Measurements from ENCODE around the gene SRGN. TPM values are rescaled to one million over a fixed set of nuclear protein-coding genes. Genes with fewer than 3 reads are reported as not detected.
A peak's percentile ranks its signal among the peaks of the same experiment; 100 is the strongest.

The SRGN gene
- total and polyA plus RNA-seq, 2 of the 8 experiments (the other 6 are each of a cell fraction or from before 2014, with no cell fraction given): 0.06 TPM; not detected in 1

DNA sequence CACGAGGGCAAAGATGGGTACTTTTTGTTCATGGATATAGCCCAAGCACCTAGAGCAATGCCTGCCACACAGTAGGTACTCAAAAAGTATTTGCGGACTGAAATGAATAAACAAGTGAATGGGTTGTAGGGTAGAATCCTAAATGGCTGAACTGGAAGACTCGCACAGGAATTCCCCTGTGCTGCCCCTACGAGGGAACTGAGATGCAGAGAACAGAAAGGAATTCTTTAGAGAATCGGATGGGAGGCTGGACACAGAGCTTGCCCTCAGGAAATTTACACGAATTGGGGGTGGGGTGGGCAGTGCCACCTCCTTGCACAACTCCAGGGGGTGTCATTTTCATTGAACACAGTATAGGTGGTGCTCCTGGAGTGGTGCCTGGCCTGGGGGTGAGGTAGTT, 35.2 kb upstream of the SRGN start:
- Histone ChIP-seq H2BK120ac (replicated peaks; ENCODE audit: low read depth, low read length) (no peak overlapping the region), H3K79me2 (ENCODE audit: control insufficient read depth in 1 of 2, insufficient read depth in 2 of 2, low read length in 2 of 2) (no peaks in the 10 kb centered on the region), H3K79me1 (ENCODE audit: low read depth, low read length) (no peaks in the 10 kb centered on the region), H3K27ac (ENCODE audit: low read depth, low read length) (no peak overlapping the region), H3K27me3 (replicated peaks in 1 of 4; ENCODE audit: control insufficient read depth in 3 of 4, extremely low read depth in 1 of 4, insufficient read depth in 3 of 4, low read length in 3 of 4) (no peaks in the 10 kb centered on the region), H3K4ac (replicated peaks; ENCODE audit: insufficient read length, low read depth, low read length) (no peak overlapping the region), H4K91ac (replicated peaks; ENCODE audit: insufficient read length, low read length) (no peak overlapping the region), H4K5ac (ENCODE audit: insufficient read length, low read depth, low read length) (no peak overlapping the region), H3K14ac (ENCODE audit: insufficient read length) (no peak overlapping the region), H2BK15ac (ENCODE audit: low read length) (peak overlapping the region; percentile 88; the same call in 1 of the 2 replicates), H2BK5ac (ENCODE audit: low read depth, low read length) (no peak overlapping the region), H2BK12ac (ENCODE audit: low read depth, low read length) (no peak overlapping the region), H3K9me3 (ENCODE audit: insufficient read depth in 2 of 2, low read depth in 1 of 2, low read length in 1 of 2) (no peaks in the 10 kb centered on the region), H3K4me3 (ENCODE audit: extremely low read depth in 1 of 4, insufficient read depth in 2 of 4, low read depth in 3 of 4, low read length in 4 of 4) (no peak overlapping the region), H3K23ac (ENCODE audit: insufficient read length) (no peak overlapping the region), H4K20me1 (replicated peaks in 1 of 2; ENCODE audit: control insufficient read depth in 1 of 2, insufficient read depth in 2 of 2, low read length in 2 of 2) (no peaks in the 10 kb centered on the region), H3K18ac (ENCODE audit: extremely low read depth, low read length) (0 out of 2 replicates have a peak overlapping the region, but pooled peaks have one; percentile 24), H3K4me1 (replicated peaks in 1 of 4; ENCODE audit: control insufficient read depth in 3 of 4, insufficient read depth in 4 of 4, low read length in 3 of 4) (peaks cover 0 to 5% (median 2%) of the 10 kb centered on the region in 4 experiments; a peak in 4 of 7 replicates), H2AFZ (ENCODE audit: low read length) (peak overlapping the region; percentile 95; the same call in 1 of the 2 replicates), H3K36me3 (ENCODE audit: control insufficient read depth in 2 of 4, insufficient read depth in 4 of 4, low read length in 3 of 4) (no peaks in the 10 kb centered on the region), H3K23me2 (ENCODE audit: low read depth, low read length) (no peaks in the 10 kb centered on the region), H3K56ac (replicated peaks; ENCODE audit: insufficient read length, low read depth, low read length) (no peak overlapping the region), H2BK20ac (ENCODE audit: low read length) (no peak overlapping the region), H2AK5ac (ENCODE audit: low read depth, low read length) (no peak overlapping the region), H3K9ac (replicated peaks in 1 of 4; ENCODE audit: extremely low read depth in 1 of 4, low read depth in 3 of 4, low read length in 3 of 4) (no peak overlapping the region), H3K4me2 (ENCODE audit: insufficient read depth in 1 of 2, low read depth in 2 of 2, low read length in 2 of 2) (0 out of 4 replicates have a peak overlapping the region, but pooled peaks of 1 of the 2 experiments have one; percentile 31), H4K8ac (ENCODE audit: extremely low read depth, insufficient read depth, low read length) (no peak overlapping the region)
- POLR2A ChIA-PET (ENCODE audit: partially characterized antibody): no interaction called here
- 90% methylated on average over 6 of the region's 6 CpGs; no CpG with 5 or more reads in 1 of the 2 experiments for WGBS, 2 experiments (ENCODE audit: extremely low coverage in 1 of 2, insufficient coverage in 1 of 2, insufficient read length in 1 of 2, insufficient replicate concordance in 2 of 2, low coverage in 1 of 2, low lambda C conversion rate in 2 of 2, missing lambda C conversion rate in 1 of 2)
- FAIRE-seq: no peak
- CTCF ChIA-PET (ENCODE audit: partially characterized antibody): interaction anchor here (0.7 to 1.5 kb wide), 6 partner anchors 11 to 100 kb away, joined by 3 to 6 read pairs (median 4); no protein-coding TSS in a partner anchor
- no peak for DNase-seq (ENCODE audit: low read depth in 1 of 2, low spot score in 2 of 2)
- TF ChIP-seq HDAC2 (IDR thresholded peaks at IDR 0.05; ENCODE audit: borderline replicate concordance in 1 of 2, low read depth in 2 of 2, low read length in 2 of 2) (no peak), CBX8 (IDR thresholded peaks at IDR 0.05; ENCODE audit: borderline replicate concordance, low read depth, low read length) (no peak), RNF2 (IDR thresholded peaks at IDR 0.05; ENCODE audit: borderline replicate concordance, low read depth, low read length, missing control alignments, poor library complexity, severe bottlenecking) (no peak)
